Loucy (cell line): Measurements from ENCODE around the gene TSPAN9.

ENCODE experiments used
- EZH2phosphoT487 ChIP-seq: fragments of 200-600 bp; IDR thresholded peaks from 2 replicates; pipeline ENCODE4 v1.6.1; 2018; ENCODE audit warnings: antibody characterized with exemption, mild to moderate bottlenecking, moderate library complexity, borderline replicate concordance
- TF ChIP-seq, protein P1 (sequence below): fragments of 200-600 bp; sonication (generic); conservative IDR thresholded peaks from 2 replicates; pipeline ENCODE4 v1.5.1; 2014; ENCODE audit warnings: mild to moderate bottlenecking, antibody characterized with exemption, low read length

GRCh38 chr12:3140284-3140683 is 63.1 kb downstream of the TSPAN9 start:
- TF ChIP-seq, protein P1, sequence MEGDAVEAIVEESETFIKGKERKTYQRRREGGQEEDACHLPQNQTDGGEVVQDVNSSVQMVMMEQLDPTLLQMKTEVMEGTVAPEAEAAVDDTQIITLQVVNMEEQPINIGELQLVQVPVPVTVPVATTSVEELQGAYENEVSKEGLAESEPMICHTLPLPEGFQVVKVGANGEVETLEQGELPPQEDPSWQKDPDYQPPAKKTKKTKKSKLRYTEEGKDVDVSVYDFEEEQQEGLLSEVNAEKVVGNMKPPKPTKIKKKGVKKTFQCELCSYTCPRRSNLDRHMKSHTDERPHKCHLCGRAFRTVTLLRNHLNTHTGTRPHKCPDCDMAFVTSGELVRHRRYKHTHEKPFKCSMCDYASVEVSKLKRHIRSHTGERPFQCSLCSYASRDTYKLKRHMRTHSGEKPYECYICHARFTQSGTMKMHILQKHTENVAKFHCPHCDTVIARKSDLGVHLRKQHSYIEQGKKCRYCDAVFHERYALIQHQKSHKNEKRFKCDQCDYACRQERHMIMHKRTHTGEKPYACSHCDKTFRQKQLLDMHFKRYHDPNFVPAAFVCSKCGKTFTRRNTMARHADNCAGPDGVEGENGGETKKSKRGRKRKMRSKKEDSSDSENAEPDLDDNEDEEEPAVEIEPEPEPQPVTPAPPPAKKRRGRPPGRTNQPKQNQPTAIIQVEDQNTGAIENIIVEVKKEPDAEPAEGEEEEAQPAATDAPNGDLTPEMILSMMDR = no peak
- no peak for TF ChIP-seq EZH2phosphoT487
